Suprapubic skin (tissue), 4 donors: ENCODE results near the gene NPAS3.

Experiments
- CTCF ChIP-seq, 2 donors: fragments of 200-600 bp in 1 of 2; fragments of 450-650 bp in 1 of 2; sonication (generic) in 1 of 2; IDR thresholded peaks; one replicate each; pipeline ENCODE4 v1.5.1; 2016 to 2019; ENCODE audit warnings: antibody characterized with exemption in 2 of 2, mild to moderate bottlenecking in 1 of 2, moderate library complexity in 1 of 2
- POLR2A ChIP-seq, 2 donors: fragments of 450-650 bp; IDR thresholded peaks; one replicate each; pipeline ENCODE4 v1.6.1; 2017; ENCODE audit warnings: antibody characterized with exemption in 2 of 2, mild to moderate bottlenecking in 2 of 2, moderate library complexity in 2 of 2
- POLR2AphosphoS5 ChIP-seq, 3 donors: sonication (generic); formaldehyde crosslinking; IDR thresholded peaks; one replicate each; pipeline ENCODE4 v1.6.1; 2017; ENCODE audit warnings: antibody characterized with exemption in 3 of 3

GRCh38 chr14:33433396-33433795, 494.7 kb downstream of the NPAS3 start:
- TF ChIP-seq POLR2A (IDR thresholded peaks at IDR 0.05) (no peak), CTCF (IDR thresholded peaks at IDR 0.05) (no peak), POLR2AphosphoS5 (IDR thresholded peaks at IDR 0.05) (no peak)
